ENCODE data around the gene BABAM2. TPM values are rescaled to one million over a fixed set of nuclear protein-coding genes. Genes with fewer than 3 reads are reported as not detected.
"Not testable (repeated sequence)": the region's sequence is repeated elsewhere in the genome, so short reads cannot be mapped to it uniquely, and the experiment has no call there.

BABAM2 gene
- total RNA-seq, 1 donor from 2014 or later: 38.4 TPM

DNA sequence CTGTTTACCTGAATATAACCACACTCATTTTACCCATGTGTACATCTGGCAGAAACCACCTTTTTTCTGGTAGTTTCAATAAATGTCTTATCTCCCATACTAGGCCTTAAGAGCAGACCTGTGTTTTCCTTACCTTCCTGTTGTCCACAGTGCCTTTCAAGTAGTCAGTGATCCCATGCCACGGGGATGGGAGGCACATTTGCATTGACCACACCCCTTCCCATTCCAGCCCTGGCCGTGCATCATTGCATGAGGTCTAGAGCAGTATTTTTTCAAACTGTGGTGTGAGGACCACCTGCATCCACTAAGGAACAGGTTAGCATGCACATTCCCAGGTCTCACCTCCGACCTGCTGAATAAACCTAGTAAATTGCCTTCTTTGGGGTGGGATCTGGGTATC, 337.0 kb downstream of the BABAM2 start:
- no peak for DNase-seq (ENCODE audit: extremely low read depth, low read depth, low spot score)

DNA sequence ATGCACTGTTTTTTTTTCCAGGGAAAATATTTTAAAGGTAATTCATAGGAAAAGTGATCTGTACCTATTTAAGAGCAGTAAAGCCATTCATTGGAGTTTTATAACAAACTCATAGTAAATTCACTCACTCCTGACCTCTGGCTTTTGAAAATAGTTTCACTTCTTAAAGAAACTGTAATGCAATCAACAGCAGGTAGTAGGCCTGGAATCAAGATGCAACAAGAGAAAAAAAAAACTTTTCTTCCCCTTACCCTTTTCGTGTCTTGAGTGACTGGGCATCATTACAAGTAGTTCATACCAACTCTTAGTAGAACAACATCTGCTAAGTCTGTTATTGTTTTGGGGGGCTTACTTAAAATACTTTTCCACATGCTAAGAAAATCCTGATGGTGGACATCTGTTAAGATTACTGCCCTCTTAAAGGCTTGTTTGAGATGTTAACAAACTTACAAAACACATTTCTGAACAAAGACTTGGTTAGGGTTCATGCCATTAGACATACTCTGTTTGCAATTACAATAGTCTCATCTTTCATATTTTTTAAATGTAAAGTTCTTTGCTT, 338.0 kb downstream of the BABAM2 start:
- DNase-seq (ENCODE audit: extremely low read depth, low read depth, low spot score): no peak

DNA sequence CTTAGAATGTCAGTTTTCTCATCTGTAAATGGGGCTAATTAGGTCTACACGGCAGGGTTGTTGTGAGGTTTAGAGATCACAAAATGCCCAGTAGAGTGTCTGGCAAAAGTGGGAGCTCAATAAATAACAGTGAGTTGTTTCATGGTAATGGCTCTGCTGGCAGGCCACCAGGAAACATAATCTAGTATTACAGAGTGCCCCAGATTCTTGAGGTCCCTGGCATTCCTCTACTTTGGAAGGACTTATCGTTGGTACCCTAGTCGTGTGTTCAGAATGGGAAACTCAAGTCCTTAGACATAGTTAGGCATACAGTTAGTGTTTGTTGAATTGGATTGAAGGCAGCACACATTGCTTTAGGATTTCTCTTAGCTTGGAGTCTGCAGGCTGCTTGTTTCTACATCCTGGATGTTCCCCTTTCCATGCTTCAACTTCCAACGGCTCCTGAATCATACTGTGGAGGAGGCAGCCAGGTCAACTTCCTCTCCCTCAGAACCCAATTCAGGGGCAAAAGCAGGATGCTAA, 340.6 kb downstream of the BABAM2 start:
- no peak for DNase-seq (ENCODE audit: extremely low read depth, low read depth, low spot score)

DNA sequence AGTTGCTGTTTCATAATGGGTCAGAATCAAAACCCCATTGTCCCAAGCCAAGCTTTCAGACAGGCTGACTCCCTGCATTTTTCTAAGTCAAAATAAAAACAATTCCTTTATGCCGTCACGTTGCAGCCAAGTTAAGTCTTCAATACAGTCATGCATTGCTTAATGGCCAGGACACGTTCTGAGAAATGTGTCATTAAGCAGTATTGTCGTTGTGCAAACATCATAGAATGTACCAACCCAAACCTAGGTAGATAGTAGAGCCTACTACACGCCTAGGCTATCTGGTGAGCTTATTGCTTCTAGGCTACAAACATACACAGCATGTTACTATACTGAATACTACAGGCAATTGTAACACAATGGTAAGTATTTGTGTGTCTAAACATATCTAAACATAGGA, 341.8 kb downstream of the BABAM2 start:
- DNase-seq (ENCODE audit: extremely low read depth, low read depth, low spot score): no peak

DNA sequence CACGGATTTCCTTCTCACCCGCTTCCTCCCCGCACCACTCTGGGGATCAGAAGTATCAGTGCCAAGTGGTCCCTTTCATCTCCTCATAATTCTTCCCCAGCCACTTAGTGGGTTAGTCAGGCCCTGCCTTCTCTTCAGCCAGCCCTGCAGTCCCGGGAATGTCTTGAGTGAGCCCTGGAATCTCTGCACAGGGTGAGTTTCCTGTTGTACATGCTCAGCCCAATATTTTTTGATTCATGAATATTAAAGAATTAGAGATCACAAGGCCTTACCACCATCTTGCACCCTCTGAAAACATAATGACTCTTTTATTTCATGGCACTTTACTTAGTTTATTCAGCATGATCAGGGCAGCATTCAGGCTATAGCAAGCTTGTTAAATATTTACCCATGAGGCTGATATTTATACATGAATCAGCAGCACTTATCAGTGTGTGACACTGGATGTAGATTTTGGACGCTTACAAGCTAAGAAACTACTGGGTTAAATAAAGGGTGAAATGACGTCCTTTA, 342.7 kb downstream of the BABAM2 start:
- no peak for DNase-seq (ENCODE audit: extremely low read depth, low read depth, low spot score)

DNA sequence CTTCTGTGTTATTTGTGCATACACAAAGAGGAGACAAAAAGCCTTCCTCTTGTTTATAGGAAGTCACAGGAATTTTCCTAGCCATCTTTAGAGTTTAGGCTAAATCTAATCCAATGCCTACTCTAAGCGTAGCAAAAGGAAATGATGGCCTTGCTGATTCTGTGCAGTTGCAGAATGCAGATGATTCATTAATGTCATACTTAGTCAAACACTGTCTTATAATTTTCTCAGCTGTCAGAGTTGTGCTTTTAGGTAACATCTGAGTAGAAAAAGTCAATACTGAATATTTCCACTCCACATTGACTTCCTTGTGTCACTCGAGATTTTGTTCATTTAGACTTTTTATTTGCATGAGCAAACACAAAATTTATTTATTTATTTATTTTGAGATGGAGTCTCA, 344.3 kb downstream of the BABAM2 start:
- no peak for DNase-seq (ENCODE audit: extremely low read depth, low read depth, low spot score)

DNA sequence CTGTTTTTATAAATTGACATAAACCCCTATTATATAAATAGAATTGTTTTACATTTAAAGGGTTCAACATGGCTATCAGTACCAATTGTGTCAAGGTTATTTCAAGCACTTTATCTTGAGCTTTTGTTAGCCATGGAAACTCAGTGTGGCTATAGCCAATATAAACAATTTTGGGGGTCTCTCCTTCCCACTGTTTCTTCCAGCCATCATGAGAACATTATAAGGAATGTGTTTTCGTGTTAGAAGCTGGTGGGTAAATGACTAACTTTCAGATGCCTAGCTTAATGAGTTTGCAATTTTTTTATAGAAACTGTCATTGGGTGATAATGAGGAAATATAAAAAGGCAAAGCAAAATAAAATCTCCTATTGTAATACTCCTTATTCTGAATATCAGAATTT, 348.7 kb downstream of the BABAM2 start:
- no peak for DNase-seq (ENCODE audit: extremely low read depth, low read depth, low spot score)

DNA sequence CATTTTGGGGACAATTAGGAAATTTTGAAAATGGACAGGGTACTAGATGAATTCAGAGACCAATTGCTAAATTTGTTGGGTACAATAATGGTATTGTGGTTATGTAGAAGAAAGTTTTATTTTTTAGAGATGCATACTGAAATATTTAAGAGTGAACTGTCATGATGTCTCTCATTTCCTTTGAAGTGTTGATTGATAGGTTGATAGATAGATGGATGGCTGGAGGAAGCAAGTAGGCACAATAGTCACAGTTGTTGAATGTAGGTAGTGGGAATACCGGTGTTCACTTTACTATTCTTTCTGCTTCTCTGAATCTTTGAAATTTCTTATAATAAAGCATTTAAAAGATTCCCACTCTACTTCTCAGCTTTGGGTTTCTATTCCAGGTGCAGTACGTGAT, 350.4 kb downstream of the BABAM2 start:
- no peak for DNase-seq (ENCODE audit: extremely low read depth, low read depth, low spot score)

DNA sequence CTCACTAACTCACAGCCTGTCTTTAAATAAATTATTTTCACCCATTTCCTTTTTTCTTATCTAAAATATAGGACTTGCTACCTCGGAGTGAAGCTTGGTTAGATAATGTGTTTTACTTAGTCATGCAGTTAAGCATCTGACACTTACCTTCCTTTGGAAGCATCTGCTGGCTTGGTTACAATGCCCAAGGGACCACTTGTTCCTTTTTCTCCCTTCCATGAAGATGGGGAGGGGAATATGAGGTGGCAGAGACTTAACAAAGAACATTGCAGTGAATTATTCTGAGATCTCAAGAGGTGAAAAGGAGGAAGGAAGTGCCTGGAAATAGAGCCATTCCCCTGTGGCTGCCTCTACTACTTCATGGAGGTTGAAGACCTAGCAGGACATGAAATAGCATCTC, 356.8 kb downstream of the BABAM2 start:
- DNase-seq (ENCODE audit: extremely low read depth, low read depth, low spot score): no peak

DNA sequence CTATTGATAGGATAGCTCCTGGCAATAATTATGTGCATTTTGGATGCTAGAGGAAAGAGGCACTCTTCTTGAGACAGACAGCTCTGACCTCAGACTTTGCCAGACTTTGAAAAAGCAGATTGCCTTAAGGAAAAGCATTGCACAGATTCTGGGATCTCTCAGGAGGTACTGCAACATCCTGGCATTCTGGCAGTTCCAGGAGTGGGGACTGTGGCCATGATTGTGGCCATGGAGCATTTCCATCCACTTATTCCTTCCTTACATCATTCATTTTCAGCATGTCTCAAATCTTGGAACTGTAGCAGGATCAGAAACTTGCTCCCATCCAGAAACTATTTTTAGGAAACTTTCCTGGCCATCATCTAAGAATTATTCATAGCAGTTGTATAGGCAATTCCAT, 357.2 kb downstream of the BABAM2 start:
- no peak for DNase-seq (ENCODE audit: extremely low read depth, low read depth, low spot score)

DNA sequence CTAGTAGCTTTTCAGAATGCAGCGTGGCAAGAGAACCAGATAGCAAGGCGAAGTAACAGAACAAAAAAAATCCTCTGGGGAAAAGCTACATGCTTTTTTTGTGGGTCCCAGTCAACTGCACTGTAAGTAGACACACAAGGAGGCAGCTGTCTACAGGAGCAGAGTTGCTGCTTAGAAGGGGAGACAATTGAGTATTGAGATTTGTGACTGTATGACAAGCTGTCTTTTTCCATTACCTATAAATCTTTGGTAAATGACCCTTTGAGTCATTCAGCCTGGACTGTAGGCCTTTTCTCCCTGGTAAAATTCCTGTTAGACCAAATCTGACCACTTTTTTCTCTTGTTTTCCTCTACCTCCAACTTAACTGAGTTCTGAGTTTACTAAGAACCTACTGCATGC, 358.0 kb downstream of the BABAM2 start:
- no peak for DNase-seq (ENCODE audit: extremely low read depth, low read depth, low spot score)

DNA sequence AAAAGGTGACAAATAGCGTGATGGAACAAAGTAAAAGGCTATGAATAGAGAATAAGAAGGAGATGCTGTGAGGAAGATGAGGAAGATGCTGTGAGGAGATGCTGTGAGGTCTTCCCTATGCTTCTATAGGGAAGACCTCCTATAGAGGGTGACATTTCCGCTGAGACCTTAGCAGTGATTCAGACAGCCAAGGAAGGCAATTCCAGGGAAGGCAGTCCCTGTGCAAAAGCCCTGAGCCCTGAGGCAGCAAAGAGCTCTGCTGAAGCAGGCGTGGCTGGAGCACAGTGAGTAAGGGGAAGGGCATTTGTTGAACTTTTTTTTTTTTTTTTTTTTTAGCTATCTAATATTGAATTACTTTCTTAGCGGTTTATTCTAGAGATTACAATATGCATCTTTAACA, 359.5 kb downstream of the BABAM2 start:
- DNase-seq (ENCODE audit: extremely low read depth, low read depth, low spot score): no peak

DNA sequence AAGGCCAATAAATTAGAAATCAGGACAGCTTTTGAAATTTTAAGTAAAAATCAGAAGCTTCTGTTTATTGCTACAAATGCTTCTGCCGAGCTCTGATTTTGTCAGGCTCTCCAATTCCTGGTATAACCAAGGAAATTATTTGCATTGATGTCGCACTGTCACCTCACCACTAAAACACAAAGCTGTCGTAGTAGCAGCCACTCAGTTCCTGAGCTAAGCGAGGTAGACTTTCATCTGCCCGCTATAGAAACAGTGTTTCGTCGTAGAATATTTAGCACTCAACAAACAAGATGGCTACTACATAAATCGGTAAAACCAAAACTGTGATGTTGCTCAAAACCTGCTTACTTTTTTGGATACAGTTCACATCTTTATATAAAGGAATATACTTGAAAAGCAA, 360.8 kb downstream of the BABAM2 start:
- no peak for DNase-seq (ENCODE audit: extremely low read depth, low read depth, low spot score)

DNA sequence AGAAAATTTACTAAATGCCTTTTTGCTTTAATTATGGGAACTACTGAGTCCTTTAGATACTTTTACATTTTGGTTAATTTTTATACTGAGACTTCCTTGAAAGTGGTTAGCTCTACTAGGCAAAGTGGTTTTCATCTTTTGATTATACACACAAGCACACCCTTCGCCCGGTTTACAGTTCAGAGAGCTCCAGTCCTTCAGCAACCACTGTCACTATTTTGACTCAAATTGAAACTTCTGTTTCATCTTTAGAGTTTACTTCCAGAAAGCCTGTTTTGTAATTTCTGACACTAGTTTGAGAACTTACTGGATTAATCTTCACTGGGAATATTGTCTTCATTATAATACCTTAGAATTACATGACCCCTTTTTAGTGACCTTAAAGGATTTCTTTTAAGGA, 361.8 kb downstream of the BABAM2 start:
- DNase-seq (ENCODE audit: extremely low read depth, low read depth, low spot score): no peak

DNA sequence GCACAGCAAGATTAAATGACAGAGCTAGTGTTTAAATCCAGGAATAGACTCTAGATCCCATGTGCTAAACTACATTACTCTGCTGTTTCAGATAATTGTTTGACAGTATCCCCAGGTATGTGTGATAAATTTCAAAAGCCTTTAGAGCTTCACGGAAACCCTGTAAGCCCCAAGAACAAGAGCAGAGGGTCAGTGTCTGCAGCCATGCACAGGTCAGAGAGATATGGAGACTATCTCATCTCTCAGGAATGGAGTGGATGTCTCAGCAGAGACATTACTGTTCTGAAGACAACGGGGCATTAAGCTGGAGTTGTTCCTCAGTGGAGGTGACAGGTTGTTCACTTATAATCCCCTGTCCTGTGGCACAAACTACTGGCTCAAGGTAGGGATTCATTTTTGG, 363.0 kb downstream of the BABAM2 start:
- no peak for DNase-seq (ENCODE audit: extremely low read depth, low read depth, low spot score)

DNA sequence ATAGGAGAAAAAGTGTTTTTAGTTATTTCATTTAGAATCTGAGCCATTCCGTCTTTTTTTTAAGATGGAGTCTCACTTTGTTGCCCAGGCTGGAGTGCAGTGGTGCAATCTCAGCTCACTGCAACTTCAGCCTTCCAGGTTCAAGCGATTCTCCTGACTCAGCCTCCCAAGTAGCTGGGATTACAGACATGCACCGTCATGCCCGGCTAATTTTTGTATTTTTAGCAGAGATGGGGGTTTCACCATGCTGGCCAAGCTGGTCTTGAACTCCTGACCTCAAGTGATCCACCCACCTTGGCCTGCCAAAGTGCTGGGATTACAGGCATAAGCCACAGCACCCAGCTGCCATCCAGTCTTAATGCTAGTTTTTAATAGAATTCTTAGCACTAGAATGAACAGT, 364.7 kb downstream of the BABAM2 start:
- not testable (repeated sequence) for DNase-seq (ENCODE audit: extremely low read depth, low read depth, low spot score)

DNA sequence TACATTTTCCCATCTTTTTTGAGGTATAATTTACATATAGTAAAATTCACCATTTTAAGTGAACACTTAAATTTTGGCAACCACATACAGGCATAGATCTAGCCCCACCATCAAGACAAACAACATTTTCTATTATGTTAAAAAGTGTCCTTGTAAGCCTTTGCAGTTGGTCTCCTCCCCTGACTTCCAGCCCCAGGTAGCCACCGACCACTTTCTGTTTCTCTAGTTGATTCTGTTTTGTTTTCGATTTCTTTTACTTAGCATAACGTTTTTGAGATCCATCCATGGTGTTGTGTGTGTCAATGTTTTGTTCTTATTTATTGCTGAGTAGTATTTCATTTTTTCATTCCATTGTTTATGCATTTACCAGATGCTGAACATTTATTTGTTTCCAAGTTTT, 366.7 kb downstream of the BABAM2 start:
- no peak for DNase-seq (ENCODE audit: extremely low read depth, low read depth, low spot score)

DNA sequence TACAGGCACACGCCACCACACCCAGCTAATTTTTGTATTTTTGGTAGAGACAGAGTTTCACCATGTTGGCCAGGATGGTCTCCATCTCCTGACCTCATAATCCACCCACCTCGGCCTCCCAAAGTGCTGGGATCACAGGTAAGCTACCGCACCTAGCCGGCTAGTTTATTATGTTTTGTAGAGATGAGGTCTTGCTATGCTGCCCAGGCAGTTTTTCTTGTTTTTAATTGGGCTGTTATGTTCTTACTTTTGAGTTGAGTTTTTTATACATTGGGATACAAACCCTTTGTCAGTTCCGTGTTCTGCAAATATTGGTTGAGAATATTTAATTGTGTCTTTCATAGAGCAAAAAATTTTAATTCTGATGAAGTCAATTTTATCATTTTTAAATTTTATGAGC, 368.7 kb downstream of the BABAM2 start:
- DNase-seq (ENCODE audit: extremely low read depth, low read depth, low spot score): not testable (repeated sequence)

DNA sequence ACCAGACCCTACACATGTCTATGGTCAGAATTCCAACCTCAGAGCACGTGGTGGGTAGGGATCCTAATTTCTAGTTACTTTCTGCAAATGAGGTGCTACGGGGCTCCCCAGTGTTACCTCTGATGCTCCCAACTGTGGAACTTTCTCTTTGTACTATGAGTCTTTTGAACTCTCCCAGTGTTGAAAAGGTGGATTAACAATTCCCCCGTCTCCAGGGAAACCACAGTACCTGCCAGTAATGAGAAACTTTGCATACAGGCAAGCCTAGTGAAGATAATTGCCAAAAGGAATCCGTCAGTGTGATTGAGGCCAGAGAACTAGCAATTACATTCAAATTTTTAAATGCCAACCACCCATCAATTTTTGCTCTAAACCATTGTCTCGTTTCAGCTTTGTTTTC, 373.2 kb downstream of the BABAM2 start:
- no peak for DNase-seq (ENCODE audit: extremely low read depth, low read depth, low spot score)

DNA sequence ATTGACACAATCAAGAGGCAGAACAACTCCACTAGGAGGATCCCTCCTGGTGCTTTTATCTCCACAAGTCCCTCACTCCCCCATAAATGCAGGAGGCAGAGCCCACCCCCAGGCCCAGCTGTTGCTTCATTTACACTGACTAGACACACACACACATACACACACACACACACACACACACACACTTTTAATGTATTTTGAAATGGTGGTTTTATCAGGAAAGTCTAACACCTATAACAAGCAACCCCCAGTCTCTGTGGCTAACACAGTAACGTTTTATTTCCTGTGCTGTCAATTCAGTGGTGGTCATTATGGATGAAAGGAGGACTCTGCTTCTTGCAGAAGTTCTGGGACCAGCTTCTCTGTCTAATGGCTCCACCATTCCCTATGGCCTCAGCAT, 376.8 kb downstream of the BABAM2 start:
- no peak for DNase-seq (ENCODE audit: extremely low read depth, low read depth, low spot score)

DNA sequence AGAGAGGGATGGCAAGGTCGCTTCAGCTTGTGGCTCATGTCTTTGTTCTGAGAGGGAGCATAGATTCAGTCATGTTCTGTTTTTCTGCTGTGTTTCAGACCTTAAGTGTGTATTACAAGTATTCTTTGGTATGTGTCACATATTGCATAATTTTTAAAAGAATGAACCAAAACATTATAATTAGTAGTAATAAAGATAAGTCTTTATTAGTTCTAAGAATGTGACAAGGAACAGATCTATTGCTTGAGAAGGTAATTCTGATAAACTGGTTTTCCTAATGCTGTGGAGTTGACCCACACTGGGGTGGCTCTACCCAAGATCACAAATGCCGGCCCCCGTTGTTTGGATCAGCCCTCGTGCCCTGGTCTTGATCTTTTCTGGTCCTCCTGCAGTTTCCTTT, 377.9 kb downstream of the BABAM2 start:
- no peak for DNase-seq (ENCODE audit: extremely low read depth, low read depth, low spot score)

DNA sequence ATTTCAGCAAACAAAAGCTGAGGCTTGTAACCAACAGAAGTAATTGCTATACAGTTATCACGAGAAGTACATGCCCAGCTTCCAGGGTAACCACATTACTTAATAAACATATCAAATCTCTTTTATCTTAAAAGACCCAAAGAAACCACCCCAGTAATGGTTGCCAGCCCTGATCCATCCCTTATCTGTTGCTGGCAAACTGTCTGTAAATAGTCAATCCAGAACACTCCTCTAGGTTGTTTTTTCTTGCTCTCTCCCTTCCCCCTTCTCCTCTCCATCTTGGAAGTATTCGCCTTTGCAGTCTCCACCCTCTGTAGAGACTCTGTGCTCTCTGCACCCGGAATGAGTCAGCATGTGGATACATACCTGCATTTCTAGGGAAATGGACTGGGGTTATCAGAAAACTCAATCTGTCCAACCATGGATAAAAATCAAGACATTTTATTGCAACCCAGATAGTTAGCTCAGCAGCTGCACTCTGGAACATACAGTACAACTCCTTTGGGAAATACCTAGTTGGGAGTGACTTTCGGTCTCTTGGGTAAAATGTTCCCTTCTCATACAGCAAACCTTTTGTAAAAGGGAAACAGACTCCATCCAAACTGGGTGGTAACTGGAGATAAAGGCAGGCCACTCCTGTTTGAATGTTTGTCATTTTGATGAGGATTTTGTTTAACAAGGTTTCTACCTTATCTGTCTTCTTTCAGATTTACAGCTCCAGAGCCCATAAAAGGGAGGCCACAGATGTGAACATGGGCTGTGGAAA, 378.7 kb downstream of the BABAM2 start:
- no peak for DNase-seq (ENCODE audit: extremely low read depth, low read depth, low spot score)

Measured in glomerular endothelial cell (primary cell).